Measurements from ENCODE around the gene ETV6.

Gene ETV6

DNA sequence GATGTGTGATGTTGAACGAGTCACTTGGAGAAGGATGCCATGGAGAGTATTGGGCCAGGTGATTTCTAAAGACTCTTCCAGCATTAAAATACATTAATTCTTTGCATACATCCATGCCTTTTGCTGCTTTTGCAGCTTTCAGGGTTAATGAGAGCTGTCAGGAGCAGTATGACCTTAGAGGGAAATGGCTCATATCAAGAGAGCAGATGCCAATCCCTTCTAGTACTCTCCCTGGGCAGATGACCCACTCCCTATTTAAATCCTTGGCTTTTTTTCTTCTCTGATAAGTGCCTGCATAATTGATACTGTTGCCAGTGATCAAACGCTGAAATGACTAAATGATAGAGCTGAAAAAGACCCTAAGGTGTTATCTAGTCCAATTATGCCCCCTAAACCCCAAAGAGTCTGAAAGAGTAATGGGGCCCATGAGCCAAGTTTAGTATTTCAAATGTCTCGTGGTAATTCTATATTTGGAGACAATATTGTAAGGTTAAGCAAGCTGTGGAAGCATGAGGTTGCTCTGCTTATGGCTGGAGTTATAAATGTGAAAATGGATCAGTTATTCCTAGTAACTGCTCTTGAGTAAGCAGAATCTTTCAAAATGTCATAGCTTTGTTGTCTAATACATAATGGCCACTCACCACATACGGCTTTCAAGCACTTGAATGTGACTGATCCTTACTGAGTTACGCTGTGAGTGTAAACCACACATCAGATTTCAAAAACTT, 137.3 kb downstream of the ETV6 start:
- DNase-seq = no peak

DNA sequence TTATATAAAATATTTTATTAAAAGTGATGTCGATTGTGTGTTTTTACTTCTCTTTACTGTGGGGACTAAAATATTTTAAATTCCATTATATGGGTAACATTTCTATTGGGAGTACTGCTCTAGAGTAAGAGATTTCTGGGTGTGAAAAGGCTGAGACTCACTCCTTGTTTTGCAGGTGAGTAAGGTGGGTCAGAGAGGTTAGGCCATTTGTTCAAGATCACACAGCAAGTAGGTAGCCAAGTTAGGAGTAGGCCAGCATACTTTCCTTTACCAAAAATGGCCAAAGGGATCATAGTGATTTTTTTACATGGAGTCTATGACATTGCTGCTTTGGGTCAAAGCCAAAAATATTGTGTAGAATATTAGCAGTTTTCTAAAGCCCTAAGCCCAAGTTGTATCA, 138.0 kb downstream of the ETV6 start:
- no peak for DNase-seq

DNA sequence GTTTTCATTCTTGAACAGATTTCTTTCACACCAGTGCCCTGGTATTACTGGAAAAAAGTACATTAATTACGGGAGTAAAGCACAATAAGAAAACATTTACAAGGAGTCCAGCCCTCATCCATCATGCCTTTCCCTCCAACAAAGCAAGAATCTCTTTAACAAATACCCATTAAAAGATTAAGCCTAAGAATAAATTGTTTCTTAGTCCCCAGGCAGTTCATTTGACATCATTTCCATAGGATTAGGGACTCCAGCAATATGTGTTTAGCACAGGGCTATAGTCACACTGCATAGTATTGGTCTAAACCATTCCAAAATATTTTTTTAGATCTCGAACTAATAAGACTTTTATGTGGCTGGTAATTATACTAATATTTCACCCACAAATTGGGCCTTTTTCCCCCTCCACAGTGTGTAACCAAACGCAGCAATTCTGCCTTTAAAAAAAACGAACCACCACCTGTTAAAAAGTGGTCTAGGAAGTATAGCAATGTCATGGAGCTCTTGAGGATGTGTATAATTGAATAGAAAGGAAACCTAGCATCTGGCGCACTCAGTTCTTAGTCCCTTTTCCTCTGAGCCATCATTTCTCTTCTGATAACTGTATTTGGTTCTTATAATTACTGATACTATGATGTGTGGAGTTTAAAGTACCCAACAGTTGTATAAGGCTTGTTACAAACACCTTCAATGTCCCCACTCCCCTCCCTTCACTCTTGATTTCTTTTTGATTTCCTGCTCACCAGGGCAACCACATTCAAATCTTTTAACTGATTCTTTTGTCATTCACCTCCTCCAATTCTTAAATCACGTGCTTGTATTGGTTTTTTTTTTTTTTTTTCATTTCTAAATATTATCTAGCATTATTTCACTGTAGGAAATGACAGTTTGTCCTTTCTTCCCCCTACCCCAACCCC, 138.7 kb downstream of the ETV6 start:
- no peak for DNase-seq

DNA sequence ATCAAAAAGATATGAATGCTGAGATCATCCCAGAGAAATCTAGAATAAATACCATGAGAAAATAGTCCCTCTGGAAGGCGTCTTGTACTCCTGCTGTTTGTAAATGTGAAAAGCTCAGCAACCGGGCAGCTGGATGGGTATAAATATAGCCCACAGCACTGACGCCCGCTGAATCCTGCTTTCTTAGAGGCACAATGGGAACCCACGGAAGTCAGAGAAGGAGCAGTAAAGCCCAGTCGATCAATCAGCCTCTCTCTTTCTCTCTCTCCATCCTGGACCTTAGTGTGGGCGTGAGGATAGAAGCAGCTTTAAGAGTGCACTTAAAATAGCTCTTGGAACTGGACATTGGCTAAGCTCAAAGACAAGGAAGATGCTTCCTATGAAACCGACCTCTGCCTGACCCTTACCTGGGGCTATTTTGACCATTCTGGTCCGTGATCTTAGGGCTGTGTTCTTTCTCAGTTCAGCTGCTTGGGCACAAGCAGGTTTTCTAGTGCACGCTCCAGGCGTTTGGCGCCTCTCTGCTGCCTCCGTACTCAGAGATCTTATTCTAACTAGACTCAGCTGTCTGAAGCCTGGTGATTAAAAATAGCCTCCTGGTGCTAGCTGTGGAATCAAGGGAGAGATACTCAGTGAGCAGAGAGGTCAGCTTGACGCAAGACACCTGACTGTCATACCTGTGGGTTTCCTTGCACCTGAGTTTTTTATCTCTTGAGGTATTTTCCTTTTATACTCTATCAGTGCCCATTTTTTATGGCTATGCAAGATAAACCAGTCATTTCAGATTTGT, 144.6 kb downstream of the ETV6 start:
- DNase-seq = no peak

DNA sequence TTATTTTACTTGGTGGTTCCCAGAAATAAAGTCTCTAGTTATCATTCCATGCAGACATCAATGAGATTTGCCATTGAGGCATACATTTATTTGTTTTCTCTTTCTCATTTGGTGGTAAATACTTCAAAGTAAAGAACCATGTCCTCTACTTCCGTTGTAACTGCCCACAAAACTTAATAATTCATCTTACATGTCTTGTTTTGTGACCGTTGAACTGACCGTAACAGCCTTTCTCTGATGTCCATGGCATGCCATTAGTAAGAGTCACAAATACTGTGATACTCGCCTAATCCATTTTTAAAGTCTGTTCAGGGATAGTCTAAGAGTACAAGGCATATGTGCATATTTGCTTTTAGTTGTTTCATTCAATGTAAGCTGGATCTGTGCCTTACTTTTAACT, 145.3 kb downstream of the ETV6 start:
- DNase-seq = no peak

DNA sequence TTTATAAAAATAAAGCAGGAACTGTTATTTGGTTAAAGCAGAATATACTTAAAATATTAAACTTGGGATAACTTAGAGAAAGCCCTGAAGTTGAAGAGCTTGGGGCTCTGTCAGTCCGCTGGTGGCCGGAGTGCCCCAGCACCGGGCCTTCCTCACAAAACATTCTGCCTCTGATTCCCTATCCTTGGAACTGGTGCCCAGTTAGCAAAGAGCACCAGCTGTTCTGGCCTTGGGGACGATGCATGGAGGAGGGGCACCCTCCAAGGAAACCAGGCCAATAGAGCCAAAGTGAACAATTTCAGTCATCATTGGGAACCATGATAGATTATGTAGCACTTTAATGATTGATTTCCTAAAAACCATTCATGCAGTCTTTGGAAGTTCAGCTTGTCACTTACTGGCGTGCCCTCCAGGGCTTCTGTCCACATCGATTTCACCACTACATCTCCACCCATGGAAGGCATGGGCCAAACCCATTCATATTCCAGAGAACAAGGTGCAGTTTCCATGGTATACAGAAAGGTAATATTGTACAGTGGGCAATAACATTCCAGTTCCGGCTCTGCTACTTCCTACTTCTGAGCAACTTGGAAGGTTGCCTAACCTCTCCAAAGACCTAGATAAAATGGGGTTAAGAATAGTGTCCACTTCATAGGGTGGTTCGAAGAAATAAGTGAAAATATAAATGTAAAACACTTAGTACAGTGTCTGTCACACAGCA, 145.9 kb downstream of the ETV6 start:
- peak; percentile 71 for DNase-seq

DNA sequence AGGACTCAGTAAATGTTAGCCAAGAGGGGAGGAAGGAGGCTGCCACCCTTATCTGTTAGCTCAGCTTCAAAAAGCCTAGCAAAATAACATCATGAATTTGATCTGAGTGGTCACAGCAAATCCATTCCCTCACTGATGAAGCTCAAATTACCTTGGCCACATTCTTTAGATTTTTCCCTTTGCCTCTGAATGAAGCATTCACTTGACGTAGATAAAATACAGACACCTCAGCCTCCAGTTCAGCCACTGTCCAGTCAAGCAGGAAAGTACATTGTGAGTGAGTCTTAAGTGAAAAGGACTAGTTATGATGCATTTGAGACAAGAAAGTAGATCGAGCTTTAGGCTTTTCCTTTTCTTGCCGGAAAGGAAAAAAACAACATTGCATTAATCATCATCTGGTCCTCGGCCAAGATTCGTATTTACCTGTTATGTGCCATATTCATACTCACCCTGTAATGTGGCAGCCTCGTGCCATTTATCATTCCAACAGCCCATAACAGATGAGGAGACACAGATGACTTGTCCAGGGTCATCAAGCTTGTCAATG, 146.5 kb downstream of the ETV6 start:
- DNase-seq = no peak

DNA sequence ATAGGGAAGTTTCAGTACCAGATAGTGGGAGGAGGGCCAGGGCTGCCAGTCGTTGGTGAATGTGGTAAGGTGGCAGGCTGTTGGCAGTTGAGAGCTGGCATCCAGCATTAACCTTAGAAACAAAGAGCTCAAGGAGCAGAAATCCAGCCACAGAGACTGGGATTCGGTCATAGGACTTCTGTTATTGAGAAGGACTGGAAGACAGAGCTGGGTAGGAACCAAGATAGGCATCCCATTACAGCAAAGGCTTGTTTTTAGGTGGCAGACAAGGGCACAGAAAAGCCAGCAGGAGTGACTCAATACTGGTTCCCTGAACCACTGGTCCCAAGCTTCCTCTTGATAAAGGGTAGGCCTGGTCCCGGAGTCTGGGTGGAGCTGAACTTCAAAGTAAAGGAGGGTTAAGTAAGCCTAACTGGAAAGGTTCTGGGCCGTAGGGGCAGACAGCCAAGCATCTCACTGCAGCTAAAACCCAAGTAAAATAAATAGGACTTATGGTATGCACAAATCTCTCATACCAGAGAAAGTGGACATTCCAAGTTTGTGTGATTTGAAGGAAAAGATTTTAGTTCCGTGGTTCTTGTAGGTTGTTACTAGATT, 147.9 kb downstream of the ETV6 start:
- peak; percentile 87 for DNase-seq

DNA sequence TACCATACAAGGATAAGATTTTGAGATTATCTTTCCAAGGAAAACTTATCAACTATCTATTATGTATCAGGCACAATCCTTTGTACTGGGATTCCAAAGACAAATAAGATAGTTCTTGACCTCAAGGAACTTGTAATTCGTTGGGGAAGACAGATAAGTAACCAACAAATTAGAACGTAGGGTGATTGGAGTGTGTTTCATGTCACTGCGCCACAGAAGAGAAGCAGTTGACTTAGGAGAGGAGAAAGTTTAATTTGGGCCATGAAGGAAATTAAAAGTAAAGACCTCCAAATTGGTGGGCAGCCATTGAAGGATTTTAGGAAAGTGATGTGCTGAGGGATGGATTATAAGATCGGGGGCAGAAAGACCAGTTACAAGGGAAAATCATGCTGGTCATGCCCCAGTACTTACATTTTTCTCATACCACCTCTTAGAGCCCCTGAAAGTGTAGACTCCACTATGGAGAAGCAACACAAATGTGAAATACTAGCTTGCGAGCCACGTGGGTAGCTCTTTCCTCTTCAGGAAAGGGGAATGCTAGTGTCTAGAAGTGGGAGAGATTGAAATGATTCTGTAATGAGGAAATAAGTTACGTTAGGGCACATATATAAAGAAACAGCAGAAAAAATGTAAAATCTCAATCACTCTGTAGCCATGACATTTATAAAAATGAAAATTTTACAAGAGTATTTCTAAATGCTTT, 148.7 kb downstream of the ETV6 start:
- DNase-seq = peak; percentile 60

DNA sequence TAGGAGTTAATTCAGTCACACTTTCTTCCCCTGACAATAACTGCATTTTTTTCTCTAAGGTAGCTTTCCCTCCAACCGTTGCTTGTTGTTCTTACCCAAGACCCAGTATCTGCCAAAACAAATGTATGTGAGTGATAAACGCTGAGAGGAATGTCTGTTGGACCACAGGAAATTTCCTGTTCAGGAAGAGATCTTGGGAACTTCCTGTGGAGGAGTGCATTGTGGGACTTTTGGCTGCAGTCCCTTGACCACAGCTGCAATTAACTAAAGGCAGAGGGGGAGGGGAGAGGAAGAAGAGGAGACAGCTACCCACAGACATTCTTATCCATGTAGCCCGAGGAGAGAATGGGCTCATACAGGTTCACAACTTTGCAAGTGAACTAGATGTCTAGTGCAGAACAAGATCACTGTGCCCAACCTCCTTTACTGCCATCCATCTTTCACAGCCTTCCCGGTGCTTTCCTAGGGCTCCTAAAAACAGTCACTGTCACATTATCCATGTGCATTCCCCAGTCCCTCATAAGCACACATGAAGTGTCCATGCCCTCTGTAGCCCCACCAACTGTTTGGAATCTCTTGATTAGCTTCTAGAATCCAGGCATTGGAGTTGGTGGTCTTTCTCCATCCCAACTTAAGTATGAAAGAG, 149.5 kb downstream of the ETV6 start:
- peak; percentile 98 for DNase-seq

DNA sequence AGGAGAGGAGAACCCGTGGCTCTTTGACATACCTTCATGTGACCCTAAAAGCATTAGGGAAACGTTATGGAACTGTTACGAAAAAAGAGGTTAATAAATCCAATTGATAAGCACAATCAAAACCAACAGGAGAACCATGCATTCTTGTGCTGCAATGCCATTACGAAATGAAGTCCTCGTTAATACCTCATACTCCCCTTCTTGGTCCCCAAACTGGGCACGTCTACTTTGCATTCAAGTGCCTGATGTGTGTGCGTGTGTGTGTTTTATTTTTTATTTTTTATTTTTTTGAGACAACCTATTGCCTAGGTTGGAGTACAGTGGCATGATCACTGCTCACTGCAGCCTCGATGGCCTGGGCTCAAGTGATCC, 150.0 kb downstream of the ETV6 start:
- no peak for DNase-seq

DNA sequence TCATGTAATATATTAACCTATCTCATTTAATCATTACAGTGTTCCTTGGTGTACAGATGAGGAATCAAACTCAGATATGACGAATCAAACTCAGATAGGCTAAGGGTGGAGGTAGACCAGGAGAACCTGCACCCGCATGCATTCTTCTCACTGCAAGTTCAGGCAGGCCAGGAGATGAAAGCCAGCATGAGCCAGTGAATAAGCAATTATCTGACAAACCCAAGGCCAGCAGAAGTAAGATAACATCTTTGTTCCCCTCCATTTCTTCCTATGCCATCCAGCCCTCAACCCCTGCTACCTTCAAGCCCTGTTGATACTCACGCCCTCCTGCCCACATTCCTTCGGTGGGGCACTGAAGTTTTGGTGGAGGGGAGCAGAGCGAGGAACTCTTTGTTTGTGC, 152.2 kb downstream of the ETV6 start:
- DNase-seq = peak; percentile 62

DNA sequence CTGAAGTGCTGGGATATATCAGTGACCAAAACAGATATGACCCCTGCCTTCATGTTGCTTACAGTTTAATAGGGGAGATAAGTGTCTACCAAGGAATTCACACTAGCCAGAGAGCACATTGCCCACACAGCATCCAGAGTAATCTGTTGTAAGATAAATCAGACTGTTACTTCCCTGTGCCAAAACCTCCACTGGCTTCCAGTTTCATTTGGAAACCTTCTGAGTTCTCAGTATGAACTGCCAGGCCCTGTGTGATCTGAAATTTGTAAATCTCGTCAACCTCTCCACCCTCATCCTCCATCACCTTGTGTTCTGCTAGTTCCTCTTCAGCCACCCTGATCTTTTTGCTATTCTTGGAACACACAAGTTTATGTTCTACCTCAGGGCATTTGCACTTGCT, 154.7 kb downstream of the ETV6 start:
- no peak for DNase-seq

DNA sequence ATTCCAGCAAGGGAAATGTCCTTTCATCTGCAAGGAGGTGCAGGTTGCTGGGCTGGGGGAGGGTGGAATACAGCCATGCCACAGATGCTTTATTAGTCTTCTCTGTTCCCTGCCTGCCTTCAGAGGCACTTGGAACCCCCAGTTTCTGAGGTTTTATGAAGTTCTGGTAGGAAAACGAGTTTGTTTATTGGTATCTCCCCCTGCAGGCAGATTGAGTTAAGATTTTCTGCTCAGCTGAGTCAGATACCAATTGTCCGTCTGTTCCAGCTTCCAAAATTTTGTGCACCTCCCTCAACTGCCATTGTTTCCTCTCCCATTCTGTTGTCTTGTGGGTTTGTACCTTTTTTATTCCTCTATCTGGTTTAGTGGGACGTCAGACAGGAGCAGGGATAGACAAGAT, 155.6 kb downstream of the ETV6 start:
- DNase-seq = peak; percentile 74

DNA sequence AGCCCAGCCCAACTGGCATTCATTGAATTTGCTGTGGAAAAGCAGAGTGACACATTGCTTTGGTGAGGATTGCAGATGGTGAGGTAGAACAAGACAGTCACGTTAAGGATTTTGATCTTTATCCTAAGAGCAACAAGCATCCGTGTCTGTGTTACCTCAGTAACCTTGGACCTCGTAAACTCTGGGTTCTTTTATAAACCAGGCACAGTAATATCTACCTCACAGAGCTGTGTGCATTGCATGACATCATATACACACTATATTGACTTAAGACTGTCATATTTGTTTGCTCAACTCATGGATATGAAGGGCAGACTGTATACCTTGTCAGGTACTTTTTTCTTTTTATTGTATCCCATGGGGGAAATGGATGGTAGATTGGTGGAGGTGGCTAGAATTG, 156.2 kb downstream of the ETV6 start:
- no peak for DNase-seq

DNA sequence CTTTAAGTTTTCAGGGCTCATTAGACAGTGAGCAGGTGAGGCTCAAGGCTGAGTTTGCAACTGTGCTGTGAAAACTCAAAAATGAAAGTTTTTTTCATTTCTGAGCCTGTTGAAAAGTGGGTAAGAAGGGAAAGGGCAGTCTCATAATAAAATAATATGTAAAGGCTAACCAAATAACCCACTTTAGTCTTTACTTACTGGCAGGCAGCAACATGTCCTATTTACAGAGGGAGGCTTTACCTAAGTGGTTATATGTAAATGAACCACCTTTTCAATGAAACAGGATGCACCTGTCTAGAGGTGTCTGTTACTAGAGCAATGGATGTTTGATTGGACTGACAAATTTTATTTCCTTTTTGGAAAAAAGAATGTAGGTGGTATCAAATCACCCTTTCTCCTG, 158.0 kb downstream of the ETV6 start:
- DNase-seq = no peak

DNA sequence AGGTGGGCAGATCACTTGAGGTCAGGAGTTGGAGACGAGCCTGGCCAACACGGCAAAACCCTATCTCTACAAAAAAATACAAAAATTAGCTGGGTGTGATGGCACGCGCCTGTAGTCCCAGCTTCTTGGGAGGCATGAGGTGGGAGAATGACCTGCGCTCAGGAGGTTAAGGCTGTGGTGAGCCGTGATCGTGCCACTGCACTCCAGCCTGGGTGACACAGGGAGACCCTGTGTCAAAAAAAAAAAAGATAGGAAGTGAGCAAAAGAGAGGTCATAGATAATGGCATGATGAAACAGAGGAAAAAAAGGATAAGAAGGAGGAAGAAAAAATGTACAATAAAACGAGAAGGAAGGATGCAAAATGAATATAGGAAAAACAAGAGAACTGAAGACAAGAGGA, 159.5 kb downstream of the ETV6 start:
- no peak for DNase-seq

DNA sequence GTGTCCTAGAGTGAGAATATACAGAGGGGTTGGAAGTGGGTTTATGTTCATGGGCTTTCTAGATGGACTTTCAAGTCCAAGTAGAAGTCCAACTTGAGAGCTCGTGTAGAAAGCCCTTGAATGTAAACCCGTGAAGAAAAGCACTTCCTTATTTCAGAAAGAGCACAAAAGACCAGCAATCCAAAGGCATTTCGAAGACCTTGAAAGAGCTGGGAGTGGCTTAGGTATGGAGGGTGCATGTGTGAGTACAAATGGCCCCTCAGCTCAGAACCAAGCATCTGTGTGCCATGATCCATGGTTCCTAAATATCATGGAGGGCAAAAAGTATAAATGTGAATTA, 160.7 kb downstream of the ETV6 start:
- DNase-seq = peak; percentile 50

DNA sequence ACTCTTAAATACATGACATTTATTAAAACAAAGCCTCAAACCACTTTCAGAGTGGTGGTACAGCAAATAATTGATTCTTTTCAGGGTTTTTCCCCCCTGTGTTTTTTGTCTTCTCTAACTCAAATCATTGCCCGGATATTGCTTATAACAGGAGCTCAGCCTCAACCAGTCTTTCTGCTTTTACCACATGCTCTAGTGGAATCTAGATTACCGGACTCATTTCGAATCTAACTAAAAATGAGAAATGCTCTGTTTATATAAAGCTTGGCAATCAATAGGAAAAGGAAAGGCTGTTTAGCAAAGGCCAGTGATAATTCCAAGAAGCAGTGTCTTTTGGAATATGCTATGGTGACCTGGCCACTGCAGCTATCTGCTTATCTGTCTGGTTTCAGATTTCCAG, 161.5 kb downstream of the ETV6 start:
- DNase-seq = no peak

DNA sequence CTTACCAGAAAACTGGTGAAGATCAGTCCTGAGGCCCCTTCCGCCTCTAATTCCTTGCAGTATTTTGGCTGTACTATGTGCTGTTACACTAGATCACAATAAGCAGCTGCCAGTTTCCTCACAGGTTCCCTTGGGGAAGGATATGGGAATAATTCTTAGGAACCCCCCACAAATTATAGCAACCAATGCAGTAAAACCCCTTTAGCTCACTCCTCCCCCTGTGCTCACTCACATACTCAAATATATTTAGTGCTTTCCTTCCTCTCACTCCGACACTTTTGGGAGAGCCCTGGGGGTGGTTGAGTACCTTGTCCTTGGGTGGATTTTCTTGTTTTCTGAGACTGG, 162.7 kb downstream of the ETV6 start:
- no peak for DNase-seq

Measured in hematopoietic multipotent progenitor cell treated with erythropoietin and hydrocortisone succinate and interleukin-3 and kit ligand, for 6 days (in vitro differentiated cells).